DOHH2 (cell line): ENCODE measurements around the gene CWC22.

Experiments
- EZH2phosphoT487 ChIP-seq: fragments of 200-600 bp; sonication (generic); IDR thresholded peaks from 2 replicates; pipeline ENCODE4 v1.6.1; 2017; ENCODE audit warnings: borderline replicate concordance, mild to moderate bottlenecking, antibody characterized with exemption, low read length, moderate library complexity, mixed read lengths
- TF ChIP-seq, protein P1 (sequence below): fragments of 200-600 bp; sonication (generic); IDR thresholded peaks from one replicate; pipeline ENCODE4 v1.5.1; 2014; ENCODE audit warnings: antibody characterized with exemption, mild to moderate bottlenecking, low read depth, low read length; ENCODE audit not compliant: poor library complexity, severe bottlenecking

DNA sequence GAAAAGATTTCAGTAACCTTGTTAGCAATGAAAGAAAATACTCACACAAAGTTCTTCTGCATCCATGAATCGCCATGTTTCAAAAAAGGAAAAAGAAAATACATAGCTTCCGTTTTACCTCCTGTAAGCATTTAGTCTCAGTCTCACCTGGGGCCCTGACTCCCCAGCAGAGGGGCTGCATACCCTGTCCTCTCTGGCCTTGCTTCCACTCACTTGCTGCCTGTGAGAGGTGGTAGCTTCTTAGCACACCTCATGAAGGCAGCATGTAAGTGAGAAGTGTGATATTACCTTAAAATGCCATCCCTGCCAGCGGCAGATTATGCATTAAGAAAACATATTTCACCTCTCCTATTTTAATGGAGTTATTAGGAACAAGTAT is 96.4 kb downstream of the CWC22 start:
- TF ChIP-seq, protein P1, sequence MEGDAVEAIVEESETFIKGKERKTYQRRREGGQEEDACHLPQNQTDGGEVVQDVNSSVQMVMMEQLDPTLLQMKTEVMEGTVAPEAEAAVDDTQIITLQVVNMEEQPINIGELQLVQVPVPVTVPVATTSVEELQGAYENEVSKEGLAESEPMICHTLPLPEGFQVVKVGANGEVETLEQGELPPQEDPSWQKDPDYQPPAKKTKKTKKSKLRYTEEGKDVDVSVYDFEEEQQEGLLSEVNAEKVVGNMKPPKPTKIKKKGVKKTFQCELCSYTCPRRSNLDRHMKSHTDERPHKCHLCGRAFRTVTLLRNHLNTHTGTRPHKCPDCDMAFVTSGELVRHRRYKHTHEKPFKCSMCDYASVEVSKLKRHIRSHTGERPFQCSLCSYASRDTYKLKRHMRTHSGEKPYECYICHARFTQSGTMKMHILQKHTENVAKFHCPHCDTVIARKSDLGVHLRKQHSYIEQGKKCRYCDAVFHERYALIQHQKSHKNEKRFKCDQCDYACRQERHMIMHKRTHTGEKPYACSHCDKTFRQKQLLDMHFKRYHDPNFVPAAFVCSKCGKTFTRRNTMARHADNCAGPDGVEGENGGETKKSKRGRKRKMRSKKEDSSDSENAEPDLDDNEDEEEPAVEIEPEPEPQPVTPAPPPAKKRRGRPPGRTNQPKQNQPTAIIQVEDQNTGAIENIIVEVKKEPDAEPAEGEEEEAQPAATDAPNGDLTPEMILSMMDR = no peak
- no peak for TF ChIP-seq EZH2phosphoT487
